ENCODE measurements around the gene CNNM2. TPM values are rescaled to one million over a fixed set of nuclear protein-coding genes. Genes with fewer than 3 reads are reported as not detected.

Gene CNNM2
- total and polyA plus RNA-seq, 7 donors = 0.49 to 2.6 (median 1.3) TPM

DNA sequence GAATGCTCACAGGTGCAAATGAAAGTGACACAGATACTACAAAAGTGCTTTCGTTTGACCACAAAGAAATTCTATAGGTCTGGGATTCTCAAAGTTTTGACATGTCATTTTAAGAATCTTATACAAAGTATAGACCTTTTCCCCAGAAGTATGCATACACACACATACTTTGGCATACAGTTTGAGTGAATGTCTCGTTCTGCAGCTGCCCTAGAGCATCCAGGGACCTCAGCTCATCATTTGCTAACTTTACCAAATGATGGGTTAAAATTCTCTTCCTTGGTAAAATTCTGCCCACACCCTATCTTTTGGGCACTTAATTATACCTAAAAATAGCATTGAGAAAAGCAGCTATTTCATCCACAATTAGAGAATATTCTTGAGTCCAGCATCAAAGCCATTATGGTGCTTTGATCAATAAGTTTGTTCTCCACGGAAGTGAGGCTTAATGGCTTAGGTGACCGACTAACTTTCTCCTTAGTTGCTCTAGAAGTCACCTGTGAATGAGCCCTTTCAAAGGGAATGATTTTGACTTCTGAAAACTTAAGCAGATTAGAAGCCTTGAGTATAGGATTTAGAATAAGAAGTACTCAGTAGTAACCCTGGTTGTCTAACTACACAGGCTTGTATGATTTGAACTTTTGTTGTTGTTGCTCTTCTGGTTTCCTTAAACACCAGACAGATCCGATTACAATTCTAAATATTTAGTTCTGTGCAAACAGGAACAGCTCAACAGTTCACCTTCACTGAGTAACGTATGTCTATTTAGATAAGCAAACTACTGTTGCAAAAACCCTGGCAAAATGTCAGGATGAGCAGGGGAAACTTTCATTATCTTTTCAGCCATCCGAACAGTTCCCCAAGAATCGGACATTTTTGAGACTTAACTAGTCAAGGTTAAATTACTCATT is 70.6 kb downstream of the CNNM2 start:
- WGBS, 3 donors = 58 to 62% (median 62%) methylated on average over 8 of the region's 8 CpGs
- DNase-seq (no peak), ATAC-seq (no peak)
- TF ChIP-seq, protein P1, sequence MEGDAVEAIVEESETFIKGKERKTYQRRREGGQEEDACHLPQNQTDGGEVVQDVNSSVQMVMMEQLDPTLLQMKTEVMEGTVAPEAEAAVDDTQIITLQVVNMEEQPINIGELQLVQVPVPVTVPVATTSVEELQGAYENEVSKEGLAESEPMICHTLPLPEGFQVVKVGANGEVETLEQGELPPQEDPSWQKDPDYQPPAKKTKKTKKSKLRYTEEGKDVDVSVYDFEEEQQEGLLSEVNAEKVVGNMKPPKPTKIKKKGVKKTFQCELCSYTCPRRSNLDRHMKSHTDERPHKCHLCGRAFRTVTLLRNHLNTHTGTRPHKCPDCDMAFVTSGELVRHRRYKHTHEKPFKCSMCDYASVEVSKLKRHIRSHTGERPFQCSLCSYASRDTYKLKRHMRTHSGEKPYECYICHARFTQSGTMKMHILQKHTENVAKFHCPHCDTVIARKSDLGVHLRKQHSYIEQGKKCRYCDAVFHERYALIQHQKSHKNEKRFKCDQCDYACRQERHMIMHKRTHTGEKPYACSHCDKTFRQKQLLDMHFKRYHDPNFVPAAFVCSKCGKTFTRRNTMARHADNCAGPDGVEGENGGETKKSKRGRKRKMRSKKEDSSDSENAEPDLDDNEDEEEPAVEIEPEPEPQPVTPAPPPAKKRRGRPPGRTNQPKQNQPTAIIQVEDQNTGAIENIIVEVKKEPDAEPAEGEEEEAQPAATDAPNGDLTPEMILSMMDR (IDR thresholded peaks at IDR 0.05) = no peak
- intact Hi-C loops (cut with DNase I) = no loop called here
- H3K4me3 ChIP-seq = no peak overlapping the region
- H3K36me3 ChIP-seq (ENCODE audit: insufficient read depth in 1 of 2, low read depth in 1 of 2) = no peaks in the 10 kb centered on the region
- H3K9me3 ChIP-seq = no peaks in the 10 kb centered on the region
- H3K27ac ChIP-seq = no peak overlapping the region
- H3K4me1 ChIP-seq = peaks cover 7% of the 10 kb centered on the region
- no peaks in the 10 kb centered on the region for H3K27me3 ChIP-seq (ENCODE audit: insufficient read depth in 3 of 3, low read length in 2 of 3)

DNA sequence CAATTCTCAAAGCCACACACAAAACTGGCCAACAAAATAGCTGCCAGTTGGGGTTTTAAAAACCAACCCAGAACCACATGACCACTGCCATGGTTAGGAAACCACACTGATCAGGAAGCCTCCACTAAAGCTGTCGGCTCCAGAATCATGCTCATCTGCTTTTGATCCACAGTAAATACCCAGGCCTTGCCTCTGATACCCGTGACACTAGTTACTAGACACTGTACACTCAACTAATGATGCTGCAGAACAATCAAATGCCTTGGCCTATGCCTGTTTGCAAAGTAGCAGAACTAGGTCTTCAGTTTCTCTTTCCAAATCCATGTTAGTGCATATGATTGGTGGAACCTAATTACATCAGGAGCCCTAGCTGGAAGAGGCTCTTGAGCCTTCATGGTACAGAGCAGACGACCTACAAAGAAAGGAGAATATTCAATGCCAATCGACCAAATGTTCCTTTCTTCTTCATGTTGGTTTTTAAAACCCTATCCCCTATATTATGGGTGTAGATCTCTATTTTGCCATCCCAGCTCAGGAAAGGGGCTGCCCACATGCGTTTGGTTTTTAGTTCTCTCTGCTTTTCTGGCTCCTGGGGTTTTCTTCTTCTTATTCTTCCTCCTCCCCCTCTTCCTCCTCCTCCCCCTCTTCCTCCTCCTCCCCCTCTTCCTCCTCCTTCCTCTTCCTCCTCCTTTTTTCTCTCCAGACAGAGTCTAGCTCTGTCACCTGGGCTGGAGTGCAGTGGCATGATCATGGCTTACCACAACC is 76.6 kb downstream of the CNNM2 start:
- Histone ChIP-seq H3K27ac (no peak overlapping the region), H3K9me3 (no peaks in the 10 kb centered on the region), H3K4me3 (no peak overlapping the region), H3K36me3 (ENCODE audit: insufficient read depth in 1 of 2, low read depth in 1 of 2) (no peaks in the 10 kb centered on the region), H3K4me1 (no peaks in the 10 kb centered on the region), H3K27me3 (ENCODE audit: insufficient read depth in 3 of 3, low read length in 2 of 3) (no peaks in the 10 kb centered on the region)
- intact Hi-C loops (cut with DNase I) = no loop called here
- DNase-seq (no peak), ATAC-seq (no peak)
- WGBS, 3 donors = 79 to 91% (median 81%) methylated on average over 5 of the region's 5 CpGs
- TF ChIP-seq, protein P1 (IDR thresholded peaks at IDR 0.05) = no peak

DNA sequence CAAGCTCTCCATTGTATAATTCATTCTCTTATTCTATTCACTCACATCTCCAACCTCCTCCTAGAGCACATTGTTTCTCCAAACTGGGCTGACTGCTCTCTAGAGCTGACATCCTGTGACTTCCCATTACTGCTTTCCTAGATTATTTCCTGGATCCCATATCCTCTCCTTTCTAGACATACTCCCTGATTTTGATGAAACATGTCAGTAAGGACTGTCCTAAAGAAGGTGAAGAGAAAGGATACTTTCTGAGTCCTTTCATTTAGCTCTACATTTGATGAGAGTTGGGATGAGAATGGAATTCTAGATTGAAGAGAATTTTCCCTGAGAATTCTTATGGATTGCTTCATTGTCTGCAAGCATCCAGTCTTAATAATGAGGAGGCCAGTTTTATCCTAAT is 78.8 kb downstream of the CNNM2 start:
- Histone ChIP-seq H3K4me1 (no peaks in the 10 kb centered on the region), H3K36me3 (ENCODE audit: insufficient read depth in 1 of 2, low read depth in 1 of 2) (no peaks in the 10 kb centered on the region), H3K27me3 (ENCODE audit: insufficient read depth in 3 of 3, low read length in 2 of 3) (no peaks in the 10 kb centered on the region), H3K27ac (no peak overlapping the region), H3K9me3 (no peaks in the 10 kb centered on the region), H3K4me3 (no peak overlapping the region)
- ATAC-seq = no peak
- TF ChIP-seq, protein P1 (IDR thresholded peaks at IDR 0.05) = no peak
- no peak for DNase-seq
- intact Hi-C loops (cut with DNase I) = no loop called here

DNA sequence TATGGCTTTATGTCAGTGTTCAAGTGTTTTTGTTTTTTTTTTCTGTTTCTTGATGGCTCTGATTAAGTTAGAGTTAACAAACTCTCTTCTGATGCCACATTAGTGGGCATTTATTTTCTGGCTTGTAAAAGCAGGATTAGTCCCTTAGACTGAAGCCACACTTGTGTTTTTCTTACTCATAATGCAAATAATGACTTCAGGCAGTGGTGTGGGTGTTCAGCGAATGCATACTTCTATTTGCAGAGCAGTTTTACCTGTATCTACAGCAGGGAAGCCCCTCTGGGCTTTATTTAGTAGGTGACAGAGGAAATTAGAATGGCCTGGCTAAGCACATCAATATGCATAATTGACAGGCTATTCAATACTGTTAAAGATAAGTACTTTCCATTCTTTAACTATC is 79.9 kb downstream of the CNNM2 start:
- Histone ChIP-seq H3K36me3 (ENCODE audit: insufficient read depth in 1 of 2, low read depth in 1 of 2) (no peaks in the 10 kb centered on the region), H3K27ac (no peak overlapping the region), H3K4me3 (no peak overlapping the region), H3K27me3 (ENCODE audit: insufficient read depth in 3 of 3, low read length in 2 of 3) (no peaks in the 10 kb centered on the region), H3K9me3 (no peaks in the 10 kb centered on the region), H3K4me1 (no peaks in the 10 kb centered on the region)
- 82 to 96% (median 92%) methylated on average over 1 of the region's 1 CpG for WGBS, 3 donors
- DNase-seq = no peak
- TF ChIP-seq, protein P1 (IDR thresholded peaks at IDR 0.05) = no peak
- ATAC-seq = no peak
- intact Hi-C loops (cut with DNase I) = no loop called here
